ENCODE measurements around the gene UPF1.

GRCh38 chr19:18894254-18895037 lies 62.7 kb downstream of the UPF1 start:
- no peak for TF ChIP-seq EP300 (IDR thresholded peaks at IDR 0.05)
- no peak for TF ChIP-seq POLR2AphosphoS5 (IDR thresholded peaks at IDR 0.05)
- no peak for TF ChIP-seq CTCF (IDR thresholded peaks at IDR 0.05)

Measured in upper lobe of left lung (tissue), 4 donors.